GM19099 (cell line): ENCODE data around the gene THADA.

ENCODE experiments used
- POLR2A ChIP-seq: IDR thresholded peaks from 3 replicates; pipeline ENCODE4 v1.6.1; 2011; ENCODE audit warnings: low read depth; ENCODE audit not compliant: insufficient read length; ENCODE audit errors: extremely low read depth

The THADA gene

DNA sequence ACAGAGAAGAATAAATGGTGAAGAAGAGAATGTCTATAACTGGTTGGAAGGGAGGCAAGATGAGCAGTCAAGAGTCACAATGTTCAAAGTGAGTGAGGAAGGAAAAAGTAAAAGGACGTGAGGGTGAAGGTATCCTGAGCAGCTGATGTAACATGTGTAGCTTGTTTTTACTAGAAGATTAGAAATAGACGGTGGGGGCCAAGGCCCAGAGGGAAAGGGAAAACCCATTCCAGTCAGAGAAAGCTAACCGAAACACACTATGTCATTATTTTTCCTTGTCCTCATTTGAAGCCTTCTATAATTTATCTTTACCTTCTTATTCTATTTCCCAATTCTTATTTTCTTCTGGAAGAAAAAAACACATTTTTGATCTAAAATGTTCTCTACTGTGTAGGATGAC is 176.6 kb downstream of the THADA start:
- TF ChIP-seq POLR2A: no peak

DNA sequence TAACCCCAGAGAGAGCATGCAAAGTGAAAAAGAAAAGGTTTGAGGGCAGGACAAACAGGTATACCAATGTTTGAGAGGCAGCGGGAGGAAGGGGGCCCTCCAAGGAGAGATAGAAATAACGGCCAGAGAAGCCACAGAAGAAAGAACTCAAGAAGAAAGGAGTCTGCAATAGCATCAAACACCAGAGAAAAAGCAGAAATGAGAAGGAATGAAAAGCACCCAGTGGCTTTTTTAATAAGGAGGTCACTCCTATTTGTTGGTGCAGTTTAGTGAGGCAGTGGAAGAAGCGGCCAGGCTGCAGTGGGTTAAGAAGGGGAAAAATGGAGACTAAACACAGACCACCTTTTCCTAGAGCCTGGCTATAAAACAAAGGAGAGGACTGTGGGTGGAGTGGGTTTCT is 177.2 kb downstream of the THADA start:
- TF ChIP-seq POLR2A: no peak

- no peak for TF ChIP-seq POLR2A
Measured at GRCh38 chr2:43417300-43417699, 178.5 kb downstream of the THADA start.

DNA sequence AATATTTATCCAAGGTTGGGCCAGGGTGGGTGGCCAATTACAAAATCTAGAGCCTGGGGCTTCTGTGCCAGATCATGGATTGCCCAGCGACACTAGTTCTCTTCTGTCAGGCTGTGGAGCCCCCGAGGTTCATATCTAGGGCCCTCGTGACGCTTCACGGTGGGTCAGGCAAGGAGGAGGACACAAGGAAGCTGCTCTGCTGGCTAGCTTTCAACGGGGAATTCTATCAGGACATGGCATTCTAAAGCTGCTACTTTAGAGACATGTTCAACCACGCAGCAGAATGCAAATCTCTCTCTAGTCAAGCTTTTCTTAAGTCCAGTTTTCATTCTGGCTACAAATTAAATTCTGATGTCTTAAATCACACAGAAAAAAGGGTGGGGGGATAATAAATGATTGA is 180.2 kb downstream of the THADA start:
- no peak for TF ChIP-seq POLR2A

DNA sequence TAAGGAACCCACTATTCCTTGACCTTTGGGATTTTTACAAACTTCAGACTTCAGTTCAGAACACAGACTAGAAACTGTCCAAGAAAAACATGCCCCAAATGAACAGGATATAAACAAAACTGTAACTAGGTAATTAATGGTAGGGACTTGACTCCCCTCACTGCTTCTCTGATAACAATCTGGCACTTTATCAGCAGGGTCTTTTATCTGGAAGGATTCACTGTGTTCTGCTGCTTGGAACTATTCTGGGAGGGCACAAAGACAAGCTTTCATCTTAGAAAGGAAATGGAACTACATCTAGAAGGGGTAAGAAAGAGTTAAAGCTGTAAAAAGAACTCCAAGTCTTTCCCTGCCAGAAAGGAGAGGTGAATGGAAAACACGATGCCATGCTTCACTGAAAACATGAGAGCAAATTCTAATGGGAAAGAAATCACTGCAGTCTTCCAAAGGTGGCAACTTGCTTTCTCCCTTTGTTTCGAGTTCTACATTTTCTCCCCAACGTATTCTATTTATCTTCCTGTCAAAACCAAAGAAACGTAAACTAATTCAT is 181.2 kb downstream of the THADA start:
- TF ChIP-seq POLR2A: no peak

- no peak for TF ChIP-seq POLR2A
Measured at GRCh38 chr2:43414033-43414432, 181.8 kb downstream of the THADA start.

- TF ChIP-seq POLR2A: no peak
Measured at GRCh38 chr2:43412114-43412753, 183.6 kb downstream of the THADA start.

GRCh38 chr2:43410055-43410604 is 185.7 kb downstream of the THADA start:
- TF ChIP-seq POLR2A: no peak

- TF ChIP-seq POLR2A: no peak
Measured at GRCh38 chr2:43408407-43409160, 187.3 kb downstream of the THADA start.

DNA sequence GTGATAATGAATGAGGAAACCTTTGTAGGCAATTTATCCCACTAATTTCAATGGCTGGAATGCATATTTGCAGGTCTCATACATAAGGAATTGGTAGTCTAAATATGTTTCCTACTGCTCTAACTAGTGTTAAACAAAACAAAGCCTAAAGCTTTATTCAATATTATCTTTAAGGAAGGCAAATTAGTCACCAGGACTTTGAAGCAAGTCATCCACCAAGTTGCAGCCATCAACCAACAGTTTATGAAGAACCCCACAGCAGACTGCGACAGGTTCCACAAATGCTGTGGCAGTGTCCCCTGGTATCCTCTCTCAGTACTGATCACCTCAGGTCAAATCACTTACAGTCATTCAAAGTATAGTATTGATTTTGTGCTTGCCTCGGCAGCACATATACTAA is 187.9 kb downstream of the THADA start:
- TF ChIP-seq POLR2A: no peak

GRCh38 chr2:43406651-43407279 is 189.1 kb downstream of the THADA start:
- no peak for TF ChIP-seq POLR2A

DNA sequence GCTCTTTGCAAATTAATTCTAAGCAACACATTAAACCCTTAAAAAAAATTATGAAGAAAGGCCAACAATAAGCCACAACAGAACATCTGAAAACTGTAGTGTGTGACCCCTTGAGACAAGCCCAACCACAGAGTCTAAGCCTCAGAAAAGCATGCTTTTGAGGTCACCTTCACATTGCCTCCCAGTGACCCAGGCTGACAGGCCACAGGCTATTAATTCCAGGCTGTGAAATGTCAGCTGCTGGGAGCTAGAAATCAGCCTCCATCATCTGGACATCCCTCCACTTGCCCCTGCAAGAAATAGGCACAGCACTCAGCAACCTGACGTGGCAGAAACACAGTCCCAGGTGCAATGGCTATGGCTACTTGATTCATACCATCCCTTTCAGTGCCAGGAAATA is 190.0 kb downstream of the THADA start:
- no peak for TF ChIP-seq POLR2A

- TF ChIP-seq POLR2A: peak; percentile 34
Measured at GRCh38 chr2:43402452-43402937, 193.3 kb downstream of the THADA start.

GRCh38 chr2:43402002-43402401 is 193.8 kb downstream of the THADA start:
- TF ChIP-seq POLR2A: peak; percentile 51

DNA sequence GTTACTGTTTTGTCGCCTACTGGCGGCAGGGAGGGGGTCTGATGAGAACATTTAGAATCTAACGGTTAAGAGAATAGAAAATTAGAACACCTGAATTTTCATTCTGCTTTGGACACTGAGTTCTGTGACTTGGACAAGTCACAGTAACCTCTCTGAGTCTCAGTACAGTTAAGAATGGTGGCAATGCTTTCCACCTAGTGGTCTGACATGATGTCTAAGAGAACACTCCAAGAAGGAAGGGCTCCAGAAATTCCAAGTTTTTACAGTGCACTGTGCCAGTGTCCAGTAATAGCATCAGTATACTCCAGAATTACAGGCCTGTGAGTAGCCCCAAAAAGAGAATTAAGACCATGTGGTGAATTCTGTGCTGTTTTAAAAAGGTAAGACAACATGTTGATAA is 195.3 kb downstream of the THADA start:
- no peak for TF ChIP-seq POLR2A
